WTC11 (cell line): ENCODE measurements around the gene DMGDH. TPM values are rescaled to one million over a fixed set of nuclear protein-coding genes. Genes with fewer than 3 reads are reported as not detected.

ENCODE experiments used
- ATAC-seq: fragments of 200-7000 bp; cut with Tn5 transposase; 2 replicates; pipeline ENCODE4 v1.10.0; 2021; ENCODE audit warnings: mild to moderate bottlenecking, moderate library complexity
- CTCF ChIA-PET: fragments of 300-600 bp; sonication (Branson Sonifier 250); formaldehyde crosslinking; loops from one replicate; lab custom pipeline; 2021; ENCODE audit warnings: antibody characterized with exemption; lab: Charles Lee
- POLR2A ChIA-PET: fragments of 350-600 bp; sonication (Branson Sonifier 250); formaldehyde crosslinking; loops from one replicate; lab custom pipeline; 2021; ENCODE audit warnings: antibody characterized with exemption; lab: Charles Lee
- DNase-seq: peaks from one replicate; pipeline ENCODE4 v3.0.0; 2021; ENCODE audit warnings: low spot score
- H3K27ac Mint-ChIP-seq: 2 replicates; pipeline ENCODE4 v1.8.0; 2021; ENCODE audit warnings: mixed read lengths
- H3K27me3 Mint-ChIP-seq: 2 replicates; pipeline ENCODE4 v1.8.0; 2021; ENCODE audit warnings: low read depth, mild to moderate bottlenecking, moderate library complexity, mixed read lengths
- H3K36me3 Mint-ChIP-seq: 2 replicates; pipeline ENCODE4 v1.8.0; 2021; ENCODE audit warnings: mixed read lengths
- H3K4me1 Mint-ChIP-seq: 2 replicates; pipeline ENCODE4 v1.8.0; 2022; ENCODE audit warnings: mixed read lengths
- H3K4me3 Mint-ChIP-seq: 2 replicates; pipeline ENCODE4 v1.8.0; 2021; ENCODE audit warnings: mild to moderate bottlenecking, moderate library complexity, mixed read lengths
- H3K9me3 Mint-ChIP-seq: 2 replicates; pipeline ENCODE4 v1.8.0; 2021; ENCODE audit warnings: mixed read lengths
- AR ChIP-seq: fragments of 250-450 bp; sonication (Bioruptor Pico); IDR thresholded peaks from 2 replicates; pipeline ENCODE4 v1.9.0; 2021; ENCODE audit warnings: mild to moderate bottlenecking
- ATF1 ChIP-seq: sonication (generic); formaldehyde crosslinking; IDR thresholded peaks from 2 replicates; pipeline ENCODE4 v1.8.1; 2023; ENCODE audit warnings: mild to moderate bottlenecking, moderate library complexity, missing genetic modification reagents
- CBFB ChIP-seq: sonication (generic); formaldehyde crosslinking; IDR thresholded peaks from 2 replicates; pipeline ENCODE4 v1.8.1; 2022; ENCODE audit warnings: mild to moderate bottlenecking, low read depth, missing genetic modification reagents
- ELF4 ChIP-seq: sonication (generic); formaldehyde crosslinking; IDR thresholded peaks from 2 replicates; pipeline ENCODE4 v1.8.1; 2022; ENCODE audit warnings: low read depth, mild to moderate bottlenecking, moderate library complexity, missing genetic modification reagents
- FOXP1 ChIP-seq: sonication (generic); formaldehyde crosslinking; IDR thresholded peaks from 2 replicates; pipeline ENCODE4 v1.8.0; 2022; ENCODE audit warnings: missing genetic modification reagents, mild to moderate bottlenecking, moderate library complexity, borderline replicate concordance
- MXD4 ChIP-seq: fragments of 250-450 bp; sonication (Bioruptor Pico); IDR thresholded peaks from 2 replicates; pipeline ENCODE4 v1.8.0; 2021; ENCODE audit warnings: mild to moderate bottlenecking, moderate library complexity, borderline replicate concordance
- MYBL2 ChIP-seq: sonication (generic); formaldehyde crosslinking; IDR thresholded peaks from 2 replicates; pipeline ENCODE4 v1.8.1; 2023; ENCODE audit warnings: mild to moderate bottlenecking, moderate library complexity, missing genetic modification reagents
- OVOL2 ChIP-seq: fragments of 250-450 bp; sonication (Bioruptor Pico); IDR thresholded peaks from 2 replicates; pipeline ENCODE4 v1.9.0; 2021; ENCODE audit warnings: mild to moderate bottlenecking, borderline replicate concordance
- PRRX2 ChIP-seq: fragments of 250-450 bp; sonication (Bioruptor Pico); IDR thresholded peaks from 2 replicates; pipeline ENCODE4 v1.8.0; 2021; ENCODE audit warnings: mild to moderate bottlenecking
- SP1 ChIP-seq: sonication (generic); formaldehyde crosslinking; conservative IDR thresholded peaks from 2 replicates; pipeline ENCODE4 v1.8.1; 2022; ENCODE audit warnings: missing genetic modification reagents
- TCF7 ChIP-seq: sonication (generic); formaldehyde crosslinking; IDR thresholded peaks from 2 replicates; pipeline ENCODE4 v1.8.0; 2022; ENCODE audit warnings: mild to moderate bottlenecking, low read depth, missing genetic modification reagents, moderate library complexity
- TEAD1 ChIP-seq: sonication (generic); formaldehyde crosslinking; IDR thresholded peaks from 2 replicates; pipeline ENCODE4 v1.8.0; 2022; ENCODE audit warnings: mild to moderate bottlenecking, missing genetic modification reagents
- TEAD4 ChIP-seq: sonication (generic); formaldehyde crosslinking; IDR thresholded peaks from 2 replicates; pipeline ENCODE4 v1.8.0; 2022; ENCODE audit warnings: mild to moderate bottlenecking, missing genetic modification reagents
- ZBTB21 ChIP-seq: sonication (generic); formaldehyde crosslinking; IDR thresholded peaks from 2 replicates; pipeline ENCODE4 v1.8.1; 2023; ENCODE audit warnings: mild to moderate bottlenecking, missing genetic modification reagents, borderline replicate concordance
- ZNF396 ChIP-seq: fragments of 250-450 bp; sonication (Bioruptor Pico); IDR thresholded peaks from 2 replicates; pipeline ENCODE4 v1.8.0; 2021; ENCODE audit warnings: mild to moderate bottlenecking, moderate library complexity, borderline replicate concordance
- ZNF423 ChIP-seq: fragments of 250-450 bp; sonication (Bioruptor Pico); IDR thresholded peaks from 2 replicates; pipeline ENCODE4 v2.1.2; 2022; ENCODE audit warnings: mild to moderate bottlenecking, moderate library complexity
- total RNA-seq: library from RNA; stranded (reverse); gene quantifications from 3 replicates; pipeline ENCODE4 v1.2.3, GENCODE V29; 2021
- TF ChIP-seq, protein P1 (sequence below): sonication (generic); formaldehyde crosslinking; IDR thresholded peaks from 2 replicates; pipeline ENCODE4 v1.8.1; 2022; ENCODE audit warnings: low read depth, mild to moderate bottlenecking, moderate library complexity, missing genetic modification reagents, borderline replicate concordance
- TF ChIP-seq, protein P2 (sequence below): sonication (generic); formaldehyde crosslinking; IDR thresholded peaks from 2 replicates; pipeline ENCODE4 v1.8.0; 2022; ENCODE audit warnings: mild to moderate bottlenecking, missing genetic modification reagents
- TF ChIP-seq, protein P3 (sequence below): sonication (generic); formaldehyde crosslinking; IDR thresholded peaks from 2 replicates; pipeline ENCODE4 v1.8.0; 2022; ENCODE audit warnings: mild to moderate bottlenecking, missing genetic modification reagents
- TF ChIP-seq, protein P4 (sequence below): sonication (generic); formaldehyde crosslinking; IDR thresholded peaks from 2 replicates; pipeline ENCODE4 v1.8.0; 2022; ENCODE audit warnings: mild to moderate bottlenecking, missing genetic modification reagents
- TF ChIP-seq, protein P5 (sequence below): fragments of 200-600 bp; IDR thresholded peaks from 2 replicates; pipeline ENCODE4 v1.8.0; 2022; ENCODE audit warnings: antibody characterized with exemption
- TF ChIP-seq, protein P6 (sequence below): fragments of 250-450 bp; sonication (Bioruptor Pico); IDR thresholded peaks from 2 replicates; pipeline ENCODE4 v1.9.0; 2021; ENCODE audit warnings: mild to moderate bottlenecking
- TF ChIP-seq, protein P7 (sequence below): sonication (generic); formaldehyde crosslinking; IDR thresholded peaks from 2 replicates; pipeline ENCODE4 v1.8.0; 2023; ENCODE audit warnings: mild to moderate bottlenecking, missing genetic modification reagents

DMGDH gene
- total RNA-seq, 1 experiment from 2014 or later: 0.35 TPM

- ChIA-PET POLR2A (no interaction called here), CTCF (no interaction called here)
- H3K4me1 Mint-ChIP-seq: 0 out of 2 replicates have a peak, but pooled peaks cover 4% of the 10 kb centered on the region
- no peak for DNase-seq
- TF ChIP-seq ZNF396 (CRISPR knock-in tag) (no peak), TCF7 (no peak), CBFB (CRISPR knock-in tag) (no peak), MXD4 (CRISPR knock-in tag) (no peak), FOXP1 (CRISPR knock-in tag) (no peak), TEAD4 (CRISPR knock-in tag) (no peak), ELF4 (CRISPR knock-in tag) (no peak), SP1 (CRISPR knock-in tag) (no peak), TEAD1 (no peak), MYBL2 (no peak), ZNF423 (CRISPR knock-in tag) (no peak), ZBTB21 (CRISPR knock-in tag) (no peak), OVOL2 (CRISPR knock-in tag) (no peak), PRRX2 (no peak)
- TF ChIP-seq, protein P1, sequence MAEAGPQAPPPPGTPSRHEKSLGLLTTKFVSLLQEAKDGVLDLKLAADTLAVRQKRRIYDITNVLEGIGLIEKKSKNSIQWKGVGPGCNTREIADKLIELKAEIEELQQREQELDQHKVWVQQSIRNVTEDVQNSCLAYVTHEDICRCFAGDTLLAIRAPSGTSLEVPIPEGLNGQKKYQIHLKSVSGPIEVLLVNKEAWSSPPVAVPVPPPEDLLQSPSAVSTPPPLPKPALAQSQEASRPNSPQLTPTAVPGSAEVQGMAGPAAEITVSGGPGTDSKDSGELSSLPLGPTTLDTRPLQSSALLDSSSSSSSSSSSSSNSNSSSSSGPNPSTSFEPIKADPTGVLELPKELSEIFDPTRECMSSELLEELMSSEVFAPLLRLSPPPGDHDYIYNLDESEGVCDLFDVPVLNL (CRISPR knock-in tag): no peak
- TF ChIP-seq, protein P2, sequence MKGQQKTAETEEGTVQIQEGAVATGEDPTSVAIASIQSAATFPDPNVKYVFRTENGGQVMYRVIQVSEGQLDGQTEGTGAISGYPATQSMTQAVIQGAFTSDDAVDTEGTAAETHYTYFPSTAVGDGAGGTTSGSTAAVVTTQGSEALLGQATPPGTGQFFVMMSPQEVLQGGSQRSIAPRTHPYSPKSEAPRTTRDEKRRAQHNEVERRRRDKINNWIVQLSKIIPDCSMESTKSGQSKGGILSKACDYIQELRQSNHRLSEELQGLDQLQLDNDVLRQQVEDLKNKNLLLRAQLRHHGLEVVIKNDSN (CRISPR knock-in tag): no peak
- TF ChIP-seq, protein P3, sequence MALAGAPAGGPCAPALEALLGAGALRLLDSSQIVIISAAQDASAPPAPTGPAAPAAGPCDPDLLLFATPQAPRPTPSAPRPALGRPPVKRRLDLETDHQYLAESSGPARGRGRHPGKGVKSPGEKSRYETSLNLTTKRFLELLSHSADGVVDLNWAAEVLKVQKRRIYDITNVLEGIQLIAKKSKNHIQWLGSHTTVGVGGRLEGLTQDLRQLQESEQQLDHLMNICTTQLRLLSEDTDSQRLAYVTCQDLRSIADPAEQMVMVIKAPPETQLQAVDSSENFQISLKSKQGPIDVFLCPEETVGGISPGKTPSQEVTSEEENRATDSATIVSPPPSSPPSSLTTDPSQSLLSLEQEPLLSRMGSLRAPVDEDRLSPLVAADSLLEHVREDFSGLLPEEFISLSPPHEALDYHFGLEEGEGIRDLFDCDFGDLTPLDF (CRISPR knock-in tag): no peak
- TF ChIP-seq, protein P4, sequence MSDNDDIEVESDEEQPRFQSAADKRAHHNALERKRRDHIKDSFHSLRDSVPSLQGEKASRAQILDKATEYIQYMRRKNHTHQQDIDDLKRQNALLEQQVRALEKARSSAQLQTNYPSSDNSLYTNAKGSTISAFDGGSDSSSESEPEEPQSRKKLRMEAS (CRISPR knock-in tag): no peak
- H3K9me3 Mint-ChIP-seq: no peaks in the 10 kb centered on the region
- no peaks in the 10 kb centered on the region for H3K27me3 Mint-ChIP-seq
- H3K27ac Mint-ChIP-seq: no peak overlapping the region
- H3K4me3 Mint-ChIP-seq: no peak overlapping the region
- no peaks in the 10 kb centered on the region for H3K36me3 Mint-ChIP-seq
- no peak for ATAC-seq
Observed at GRCh38 chr5:79080804-79081203, 11.3 kb upstream of the DMGDH start.

- no peak for ATAC-seq
- POLR2A ChIA-PET: no interaction called here
- no peaks in the 10 kb centered on the region for H3K27me3 Mint-ChIP-seq
- H3K9me3 Mint-ChIP-seq: peaks cover 17% of the 10 kb centered on the region
- H3K4me3 Mint-ChIP-seq: no peak overlapping the region
- 0 out of 2 replicates have a peak, but pooled peaks cover 4% of the 10 kb centered on the region for H3K4me1 Mint-ChIP-seq
- no peak for DNase-seq
- CTCF ChIA-PET: interaction anchor here (1.5 to 3.1 kb wide), 2 partner anchors 53 to 57 kb away, joined by 4 to 10 read pairs; no protein-coding TSS in a partner anchor
- TF ChIP-seq CBFB (CRISPR knock-in tag): no peak
- no peak for TF ChIP-seq MXD4 (CRISPR knock-in tag)
- no peak for TF ChIP-seq ATF1 (CRISPR knock-in tag)
- TF ChIP-seq AR (CRISPR knock-in tag): no peak
- TF ChIP-seq, protein P5, sequence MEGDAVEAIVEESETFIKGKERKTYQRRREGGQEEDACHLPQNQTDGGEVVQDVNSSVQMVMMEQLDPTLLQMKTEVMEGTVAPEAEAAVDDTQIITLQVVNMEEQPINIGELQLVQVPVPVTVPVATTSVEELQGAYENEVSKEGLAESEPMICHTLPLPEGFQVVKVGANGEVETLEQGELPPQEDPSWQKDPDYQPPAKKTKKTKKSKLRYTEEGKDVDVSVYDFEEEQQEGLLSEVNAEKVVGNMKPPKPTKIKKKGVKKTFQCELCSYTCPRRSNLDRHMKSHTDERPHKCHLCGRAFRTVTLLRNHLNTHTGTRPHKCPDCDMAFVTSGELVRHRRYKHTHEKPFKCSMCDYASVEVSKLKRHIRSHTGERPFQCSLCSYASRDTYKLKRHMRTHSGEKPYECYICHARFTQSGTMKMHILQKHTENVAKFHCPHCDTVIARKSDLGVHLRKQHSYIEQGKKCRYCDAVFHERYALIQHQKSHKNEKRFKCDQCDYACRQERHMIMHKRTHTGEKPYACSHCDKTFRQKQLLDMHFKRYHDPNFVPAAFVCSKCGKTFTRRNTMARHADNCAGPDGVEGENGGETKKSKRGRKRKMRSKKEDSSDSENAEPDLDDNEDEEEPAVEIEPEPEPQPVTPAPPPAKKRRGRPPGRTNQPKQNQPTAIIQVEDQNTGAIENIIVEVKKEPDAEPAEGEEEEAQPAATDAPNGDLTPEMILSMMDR: no peak
- TF ChIP-seq, protein P6, sequence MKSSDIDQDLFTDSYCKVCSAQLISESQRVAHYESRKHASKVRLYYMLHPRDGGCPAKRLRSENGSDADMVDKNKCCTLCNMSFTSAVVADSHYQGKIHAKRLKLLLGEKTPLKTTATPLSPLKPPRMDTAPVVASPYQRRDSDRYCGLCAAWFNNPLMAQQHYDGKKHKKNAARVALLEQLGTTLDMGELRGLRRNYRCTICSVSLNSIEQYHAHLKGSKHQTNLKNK (CRISPR knock-in tag): no peak
- TF ChIP-seq, protein P7, sequence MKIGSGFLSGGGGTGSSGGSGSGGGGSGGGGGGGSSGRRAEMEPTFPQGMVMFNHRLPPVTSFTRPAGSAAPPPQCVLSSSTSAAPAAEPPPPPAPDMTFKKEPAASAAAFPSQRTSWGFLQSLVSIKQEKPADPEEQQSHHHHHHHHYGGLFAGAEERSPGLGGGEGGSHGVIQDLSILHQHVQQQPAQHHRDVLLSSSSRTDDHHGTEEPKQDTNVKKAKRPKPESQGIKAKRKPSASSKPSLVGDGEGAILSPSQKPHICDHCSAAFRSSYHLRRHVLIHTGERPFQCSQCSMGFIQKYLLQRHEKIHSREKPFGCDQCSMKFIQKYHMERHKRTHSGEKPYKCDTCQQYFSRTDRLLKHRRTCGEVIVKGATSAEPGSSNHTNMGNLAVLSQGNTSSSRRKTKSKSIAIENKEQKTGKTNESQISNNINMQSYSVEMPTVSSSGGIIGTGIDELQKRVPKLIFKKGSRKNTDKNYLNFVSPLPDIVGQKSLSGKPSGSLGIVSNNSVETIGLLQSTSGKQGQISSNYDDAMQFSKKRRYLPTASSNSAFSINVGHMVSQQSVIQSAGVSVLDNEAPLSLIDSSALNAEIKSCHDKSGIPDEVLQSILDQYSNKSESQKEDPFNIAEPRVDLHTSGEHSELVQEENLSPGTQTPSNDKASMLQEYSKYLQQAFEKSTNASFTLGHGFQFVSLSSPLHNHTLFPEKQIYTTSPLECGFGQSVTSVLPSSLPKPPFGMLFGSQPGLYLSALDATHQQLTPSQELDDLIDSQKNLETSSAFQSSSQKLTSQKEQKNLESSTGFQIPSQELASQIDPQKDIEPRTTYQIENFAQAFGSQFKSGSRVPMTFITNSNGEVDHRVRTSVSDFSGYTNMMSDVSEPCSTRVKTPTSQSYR (CRISPR knock-in tag): no peak
- H3K36me3 Mint-ChIP-seq: peaks cover 5% of the 10 kb centered on the region; the same call in 1 of the 2 replicates
- H3K27ac Mint-ChIP-seq: no peak overlapping the region
Observed at GRCh38 chr5:79077680-79078365, 8.3 kb upstream of the DMGDH start.
